HG03097 (cell line): ENCODE data around the gene CNTN1.
"Not testable (repeated sequence)": the region's sequence is repeated elsewhere in the genome, so short reads cannot be mapped to it uniquely, and the experiment has no call there.

Experiments
- ATAC-seq: cut with Tn5 transposase; IDR thresholded peaks from one replicate; pipeline ENCODE4 v1.9.1; 2021; ENCODE audit not compliant: unreplicated experiment, low FRiP score

Gene CNTN1

DNA sequence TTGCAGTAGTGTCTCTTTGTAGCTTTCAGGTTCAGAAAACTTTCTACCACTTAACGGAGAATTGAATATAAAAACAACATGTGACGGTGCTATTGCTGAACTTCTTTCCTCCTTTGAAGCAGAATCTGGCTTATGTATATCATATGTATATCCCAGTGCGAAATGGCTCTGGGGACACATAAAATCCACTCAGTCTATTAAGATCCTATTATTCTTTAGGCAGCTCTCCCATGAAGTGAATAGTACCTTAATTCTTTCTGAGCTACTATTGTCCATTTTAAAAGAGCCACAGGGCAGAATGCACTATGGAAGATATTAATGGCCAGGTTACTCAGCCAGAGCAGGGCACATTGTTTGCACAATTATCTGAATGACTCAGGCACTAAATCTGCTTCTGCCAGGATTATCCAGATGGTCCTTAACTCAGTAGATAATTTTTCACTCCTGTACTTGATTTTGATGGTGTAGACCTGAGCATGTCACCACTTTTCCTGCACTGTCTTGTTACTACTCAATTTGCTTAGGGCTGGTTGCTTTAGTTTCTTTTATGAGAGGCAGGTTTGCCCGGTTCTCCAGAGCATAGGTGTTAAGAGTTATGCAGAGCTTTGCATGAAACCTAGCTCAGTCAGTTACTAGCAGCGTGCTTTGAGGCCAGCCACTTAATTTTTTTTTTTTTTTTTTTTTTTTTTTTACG is 5.5 kb downstream of the CNTN1 start:
- ATAC-seq, result no peak

- no peak for ATAC-seq
Observed at GRCh38 chr12:40701756-40702155, 9.5 kb downstream of the CNTN1 start.

DNA sequence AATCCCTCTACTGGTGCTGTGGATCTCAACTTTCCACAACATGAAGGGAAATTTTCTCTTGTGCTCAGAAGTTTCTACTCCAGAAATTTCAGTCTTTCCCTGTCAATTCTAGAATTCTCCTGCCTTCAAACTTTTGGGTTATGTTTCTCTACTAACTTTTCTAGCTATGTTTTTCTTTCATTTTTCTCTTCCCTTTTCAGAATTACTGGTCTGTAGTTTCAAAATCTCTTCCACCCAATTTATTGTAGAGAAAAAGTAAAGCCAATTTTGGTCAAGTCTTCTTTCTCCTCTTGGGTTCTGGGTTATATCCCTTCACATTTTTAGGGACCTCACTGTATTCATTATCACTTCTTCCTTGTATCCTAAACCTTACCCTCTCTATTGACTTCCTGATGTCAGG is 18.9 kb downstream of the CNTN1 start:
- no peak for ATAC-seq

GRCh38 chr12:40714636-40715035 is 22.4 kb downstream of the CNTN1 start:
- no peak for ATAC-seq

GRCh38 chr12:40716037-40716436 is 23.8 kb downstream of the CNTN1 start:
- no peak for ATAC-seq

GRCh38 chr12:40717576-40717975 is 25.3 kb downstream of the CNTN1 start:
- ATAC-seq, result no peak

DNA sequence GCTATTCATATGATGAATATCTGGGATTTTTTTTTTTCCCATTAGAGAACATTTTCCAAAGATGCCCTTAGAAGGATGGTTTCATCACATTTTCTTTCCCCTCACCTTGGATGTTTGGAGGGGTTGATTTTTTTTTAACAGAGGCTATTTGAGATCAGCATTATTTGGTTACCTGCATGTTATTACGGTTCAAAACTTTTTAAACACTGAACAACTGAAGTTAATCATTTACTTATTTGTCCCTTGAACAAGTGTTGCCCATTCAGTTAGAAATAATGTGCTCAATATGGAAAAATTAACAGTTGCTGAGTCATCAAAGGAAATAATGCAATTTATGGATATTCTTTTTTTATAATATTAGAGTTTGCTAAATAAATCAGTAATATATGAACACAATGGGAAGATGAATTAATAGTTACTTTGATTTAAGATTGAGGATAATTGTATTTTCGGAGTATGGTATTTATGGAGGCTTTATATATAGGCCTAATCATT is 26.7 kb downstream of the CNTN1 start:
- no peak for ATAC-seq

DNA sequence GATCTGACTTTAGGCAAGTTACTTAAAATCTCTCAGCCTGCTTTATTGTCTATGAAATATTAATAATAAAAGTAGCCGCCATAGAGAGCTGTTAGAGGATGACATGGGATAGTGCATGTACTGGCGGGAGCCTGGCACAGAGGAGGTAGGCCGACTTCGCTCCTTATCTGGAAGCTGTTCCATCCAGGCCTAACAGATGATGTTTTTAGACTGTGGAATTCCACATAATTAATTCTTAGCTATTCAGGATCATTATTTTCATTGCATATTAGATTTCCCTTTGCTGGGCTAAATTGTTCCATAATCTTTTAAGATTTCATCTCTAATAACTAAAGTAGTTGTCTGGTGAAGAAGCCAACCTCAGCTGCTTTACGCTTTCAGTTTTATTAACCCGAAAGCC is 30.8 kb downstream of the CNTN1 start:
- no peak for ATAC-seq

DNA sequence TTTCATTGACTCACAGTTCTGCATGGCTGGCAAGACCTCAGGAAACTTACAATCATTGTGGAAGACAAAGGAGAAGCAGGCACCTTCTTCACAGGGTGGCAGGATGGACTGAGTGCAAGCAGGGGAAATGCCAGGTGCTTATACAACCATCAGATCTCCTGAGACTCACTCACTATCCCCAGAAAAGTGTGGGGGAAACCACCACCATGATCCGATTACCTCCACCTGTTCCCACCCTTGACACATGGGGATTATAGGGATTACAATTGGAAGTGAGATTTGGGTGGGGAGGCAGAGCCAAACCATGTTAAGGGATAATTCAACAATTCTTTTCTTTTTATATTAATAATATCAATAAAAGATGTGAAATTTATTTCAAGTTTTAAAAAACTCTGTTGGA is 34.1 kb downstream of the CNTN1 start:
- ATAC-seq, result no peak

DNA sequence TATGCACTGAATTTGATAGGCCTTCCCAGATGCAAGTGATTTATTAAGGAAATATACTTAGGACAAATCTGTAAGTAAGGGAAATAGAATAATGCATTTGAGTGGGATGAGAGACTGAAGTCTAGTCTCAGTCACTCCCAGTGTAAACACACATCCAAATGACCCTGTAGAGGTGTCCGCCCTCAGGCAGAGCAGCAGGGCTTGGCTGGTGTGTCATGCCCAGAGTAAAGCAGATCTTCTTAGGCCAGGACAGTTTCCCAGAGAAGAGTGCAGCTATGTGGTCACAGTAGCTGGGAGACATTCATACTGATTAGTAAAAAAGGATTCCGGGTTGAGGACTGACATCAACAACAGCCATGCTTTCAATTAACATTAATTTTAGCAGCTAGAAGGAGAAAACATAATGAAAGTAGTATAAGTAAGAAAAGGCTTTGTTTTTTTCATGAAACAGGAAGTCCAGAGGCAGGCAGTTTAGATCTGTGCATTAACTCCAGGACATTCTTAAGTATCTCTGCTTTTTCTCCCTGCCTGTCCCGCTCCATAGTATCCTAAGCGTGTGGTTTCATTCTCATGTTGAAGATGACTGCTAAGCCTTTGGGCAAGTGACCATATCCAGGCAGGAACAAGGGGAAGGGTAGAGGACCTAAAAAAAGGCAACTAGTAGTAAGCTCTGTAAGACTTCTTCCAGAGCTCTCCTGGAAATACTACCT is 35.7 kb downstream of the CNTN1 start:
- ATAC-seq, result no peak

DNA sequence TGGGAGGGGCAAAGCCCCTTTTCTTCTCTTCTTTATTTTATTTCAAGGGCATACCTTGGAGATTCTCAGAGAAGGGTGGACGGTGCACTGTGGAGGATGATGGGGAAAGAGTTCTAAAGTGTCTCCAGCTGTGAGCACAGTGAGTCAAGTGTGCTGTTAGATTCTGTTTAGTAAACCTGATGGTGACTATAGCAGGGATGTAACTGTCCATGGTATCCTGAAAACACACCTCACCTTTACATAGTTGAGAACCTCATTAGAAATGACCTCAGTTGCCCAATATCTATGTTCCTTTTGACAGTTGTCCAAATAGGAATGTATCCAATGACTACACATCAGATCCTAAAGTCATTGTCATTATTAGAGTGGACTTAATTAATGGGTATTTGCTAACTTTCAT is 38.0 kb downstream of the CNTN1 start:
- no peak for ATAC-seq

DNA sequence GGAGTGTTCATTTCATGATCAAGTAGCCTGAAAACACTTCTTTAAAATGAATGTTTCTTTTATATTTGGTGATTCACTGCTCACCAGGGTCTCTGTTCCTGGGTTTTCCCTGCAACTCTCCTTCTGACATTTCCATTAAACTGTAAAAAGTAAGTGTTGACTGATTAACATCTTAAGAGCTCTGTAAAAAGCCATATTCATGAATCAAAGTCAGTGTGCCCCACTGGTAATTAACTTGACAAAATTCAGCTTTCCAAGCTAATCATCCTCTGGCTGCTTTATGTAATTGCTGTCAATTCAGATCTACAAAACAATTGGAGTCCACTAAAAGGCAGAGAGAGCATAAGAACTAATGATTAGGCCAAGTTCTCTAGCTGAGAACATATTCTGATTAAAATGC is 41.6 kb downstream of the CNTN1 start:
- no peak for ATAC-seq

GRCh38 chr12:40734276-40734675 is 42.0 kb downstream of the CNTN1 start:
- no peak for ATAC-seq

DNA sequence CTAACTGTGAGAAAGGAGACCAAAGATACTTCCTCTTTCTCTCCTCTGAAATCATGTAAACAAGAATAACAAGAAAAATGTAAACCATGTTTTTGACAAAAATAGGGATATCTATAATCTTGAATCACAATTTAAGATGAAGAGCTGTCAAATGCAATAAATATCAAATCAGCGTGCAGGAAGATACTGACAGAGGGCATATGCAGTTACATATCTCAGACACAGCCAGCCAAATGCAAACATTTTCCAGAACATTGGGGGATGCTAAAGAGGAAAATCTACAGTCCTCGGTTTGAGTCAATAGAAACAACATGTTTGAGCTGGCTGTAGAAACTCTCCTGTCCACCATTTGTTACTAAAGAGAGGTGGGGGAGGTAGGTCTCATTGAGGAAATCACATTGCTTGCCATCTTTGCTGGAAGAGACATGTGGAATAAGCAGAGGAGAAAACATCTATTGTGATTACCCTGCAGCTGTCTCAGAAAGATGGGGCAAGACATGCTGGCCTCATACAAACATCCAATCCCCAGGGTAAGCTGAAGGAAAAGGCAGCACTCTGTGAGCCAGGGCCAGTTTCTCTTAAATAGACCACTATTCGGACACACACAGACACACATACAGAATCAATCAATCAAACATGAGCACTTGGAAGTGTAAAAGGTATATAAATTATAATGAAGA is 43.5 kb downstream of the CNTN1 start:
- no peak for ATAC-seq

GRCh38 chr12:40737416-40737815 is 45.2 kb downstream of the CNTN1 start:
- ATAC-seq, result not testable (repeated sequence)

DNA sequence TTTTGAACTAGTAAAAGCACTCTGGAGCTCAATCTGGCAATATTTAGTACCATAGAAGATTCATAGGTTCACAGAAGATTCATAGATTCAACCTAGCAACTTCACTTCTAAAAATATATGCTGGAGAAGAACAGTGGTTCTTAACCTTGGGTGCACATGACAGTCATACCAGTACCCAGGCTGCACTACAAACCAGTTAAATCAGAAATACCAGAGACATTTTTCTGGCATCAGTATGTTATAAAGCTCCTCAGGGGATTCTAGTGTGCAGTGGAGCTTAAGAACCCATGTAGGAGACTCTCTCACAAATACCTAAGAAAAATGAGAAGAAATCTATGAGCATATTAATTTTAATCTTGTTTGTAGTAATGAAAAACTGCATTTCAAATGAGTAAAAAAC is 46.6 kb downstream of the CNTN1 start:
- no peak for ATAC-seq

DNA sequence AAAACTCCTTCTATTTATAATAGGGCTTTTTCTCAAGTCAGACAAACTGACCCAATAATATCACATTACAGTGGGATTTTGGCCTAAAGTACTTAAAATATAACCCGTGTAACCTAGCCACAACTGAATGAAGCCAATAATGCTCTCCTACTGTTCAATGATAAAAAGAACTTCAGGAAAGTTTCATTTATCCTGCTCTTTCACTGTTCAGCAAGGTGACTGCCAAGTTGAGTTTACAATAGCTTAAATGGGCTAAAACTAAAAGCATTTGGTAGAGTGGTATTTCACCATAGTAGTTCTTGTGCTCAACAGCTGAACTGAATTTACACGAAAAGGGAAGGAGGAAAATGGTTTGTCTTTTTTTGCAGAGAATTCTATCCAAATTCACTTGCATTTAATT is 49.8 kb downstream of the CNTN1 start:
- ATAC-seq, result no peak

GRCh38 chr12:40745386-40745785 is 53.1 kb downstream of the CNTN1 start:
- no peak for ATAC-seq

DNA sequence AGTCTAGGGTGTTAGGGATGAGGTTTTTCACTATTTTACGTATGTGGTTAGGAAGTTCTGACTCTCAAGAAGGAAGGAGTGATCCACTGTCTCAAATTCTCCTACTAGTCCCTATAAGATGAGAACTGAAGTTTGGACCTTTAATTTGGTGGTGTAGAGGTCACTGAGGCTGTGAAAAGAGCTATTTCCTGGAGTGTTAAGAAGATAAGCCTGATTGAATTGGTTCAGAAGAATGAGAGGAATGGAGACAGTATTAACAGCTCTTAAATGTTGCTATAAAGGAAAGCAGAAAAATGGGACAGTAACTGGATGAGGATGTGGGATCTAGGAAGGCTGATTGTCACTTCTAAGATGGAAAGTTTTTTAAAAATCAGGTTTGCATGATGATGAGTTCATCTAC is 57.6 kb downstream of the CNTN1 start:
- ATAC-seq, result no peak

GRCh38 chr12:40752011-40752410 is 59.8 kb downstream of the CNTN1 start:
- ATAC-seq, result no peak

DNA sequence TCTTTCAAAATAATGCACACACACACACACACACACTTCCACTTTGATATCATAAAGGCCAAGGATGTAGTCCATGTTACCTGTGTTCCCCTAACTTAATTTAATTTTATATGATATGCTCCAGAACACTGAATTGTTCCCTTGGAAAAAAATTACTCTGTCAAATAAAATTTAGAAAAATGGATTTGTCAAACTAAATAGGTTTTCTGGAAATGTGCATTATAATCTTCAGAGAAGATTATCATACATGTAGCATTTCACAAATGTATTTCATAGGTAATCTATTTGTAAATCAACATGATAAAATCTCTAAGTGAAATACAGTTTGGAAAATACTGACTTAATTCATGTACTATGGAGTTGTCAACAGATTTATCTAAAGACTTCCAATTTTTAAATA is 68.6 kb downstream of the CNTN1 start:
- no peak for ATAC-seq

- ATAC-seq, result no peak
Observed at GRCh38 chr12:40762072-40762471, 69.8 kb downstream of the CNTN1 start.
